Prostate gland (tissue), 2 donors: Measurements from ENCODE around the gene PSMA7. TPM values are rescaled to one million over a fixed set of nuclear protein-coding genes. Genes with fewer than 3 reads are reported as not detected.

Experiments
- DNase-seq: peaks from one replicate; pipeline ENCODE4 v3.0.0-alpha.2; 2019; ENCODE audit warnings: low spot score
- H3K27ac ChIP-seq, 2 donors: fragments of 200-600 bp; sonication (generic); 2 replicates each; pipeline ENCODE4 v1.5.1; 2017 to 2019
- H3K27me3 ChIP-seq: fragments of 200-600 bp; sonication (generic); replicated peaks from 2 replicates; pipeline ENCODE4 v1.5.1; 2019; ENCODE audit not compliant: insufficient read depth
- H3K36me3 ChIP-seq, 2 donors: fragments of 200-600 bp; sonication (generic); 1 replicate in 1 of 2; 2 replicates in 1 of 2; pipeline versions ENCODE4 v1.5.1 to v1.8.1; 2017 to 2019
- H3K4me1 ChIP-seq: fragments of 200-600 bp; sonication (generic); replicated peaks from 2 replicates; pipeline ENCODE4 v1.5.1; 2019
- H3K4me3 ChIP-seq, 2 donors: fragments of 200-600 bp; sonication (generic); 2 replicates each; pipeline ENCODE4 v1.5.1; 2017 to 2019
- H3K9me3 ChIP-seq: fragments of 200-600 bp; sonication (generic); 2 replicates; pipeline ENCODE4 v1.5.1; 2017
- CTCF ChIP-seq, 4 experiments: fragments of 200-600 bp in 2 of 4; fragments of 450-650 bp in 2 of 4; sonication (generic) in 2 of 4; IDR thresholded peaks; 1 replicate in 3 of 4; 2 replicates in 1 of 4; pipeline ENCODE4 v1.5.1; 2016 to 2019; ENCODE audit warnings: antibody characterized with exemption in 4 of 4, mild to moderate bottlenecking in 2 of 4, moderate library complexity in 2 of 4
- POLR2A ChIP-seq: fragments of 450-650 bp; IDR thresholded peaks from one replicate; pipeline ENCODE4 v1.6.1; 2016; ENCODE audit warnings: antibody characterized with exemption, mild to moderate bottlenecking
- POLR2AphosphoS5 ChIP-seq: sonication (generic); formaldehyde crosslinking; IDR thresholded peaks from one replicate; pipeline ENCODE4 v1.6.1; 2017; ENCODE audit warnings: antibody characterized with exemption
- WGBS: methylation state at CpG from one replicate; pipeline ENCODE4 v1.1.5; 2018; 5-methylcytosine and 5-hydroxymethylcytosine counted together
- intact Hi-C: fragments of 100-400 bp; cut with DNase I; formaldehyde crosslinking; loops from one replicate; pipeline ENCODE4 v1.14.2; 2022
- total RNA-seq, 2 donors: library from RNA; depleted of rRNA; stranded (reverse); fragments of >200 nt; gene quantifications; one replicate each; pipeline ENCODE4 v1.1.0, GENCODE V29; 2016

Gene PSMA7
- total RNA-seq, 2 donors from 2014 or later, result 176 to 250 TPM

GRCh38 chr20:62097881-62098407, 45.2 kb downstream of the PSMA7 start:
- H3K4me3 ChIP-seq, result no peak overlapping the region
- WGBS, result 80% methylated on average over 16 of the region's 16 CpGs
- intact Hi-C loops, result no loop called here
- H3K9me3 ChIP-seq, result no peaks in the 10 kb centered on the region
- H3K36me3 ChIP-seq, result no peaks in the 10 kb centered on the region
- H3K4me1 ChIP-seq, result no peaks in the 10 kb centered on the region
- H3K27ac ChIP-seq, result no peak overlapping the region
- no peaks in the 10 kb centered on the region for H3K27me3 ChIP-seq
- DNase-seq, result no peak
- TF ChIP-seq CTCF (IDR thresholded peaks at IDR 0.05), result no peak
- TF ChIP-seq POLR2A, result no peak
- no peak for TF ChIP-seq POLR2AphosphoS5

GRCh38 chr20:62096421-62097380, 46.5 kb downstream of the PSMA7 start:
- Histone ChIP-seq H3K9me3 (no peaks in the 10 kb centered on the region), H3K4me1 (no peaks in the 10 kb centered on the region), H3K27me3 (no peaks in the 10 kb centered on the region), H3K4me3 (no peak overlapping the region), H3K36me3 (no peaks in the 10 kb centered on the region), H3K27ac (no peak overlapping the region)
- intact Hi-C loops, result no loop called here
- no peak for DNase-seq
- 84% methylated on average over 30 of the region's 30 CpGs for WGBS
- no peak for TF ChIP-seq CTCF (IDR thresholded peaks at IDR 0.05)
- TF ChIP-seq POLR2AphosphoS5, result no peak
- no peak for TF ChIP-seq POLR2A

- no peak for DNase-seq
- Histone ChIP-seq H3K27ac (no peak overlapping the region), H3K36me3 (no peaks in the 10 kb centered on the region), H3K9me3 (no peaks in the 10 kb centered on the region), H3K27me3 (no peaks in the 10 kb centered on the region), H3K4me1 (no peaks in the 10 kb centered on the region), H3K4me3 (no peak overlapping the region)
- WGBS, result 37% methylated on average over 3 of the region's 3 CpGs
- TF ChIP-seq CTCF (IDR thresholded peaks at IDR 0.05) (no peak), POLR2A (no peak), POLR2AphosphoS5 (no peak)
- intact Hi-C loops, result no loop called here
Measured at GRCh38 chr20:62089393-62089792, 53.8 kb downstream of the PSMA7 start.

GRCh38 chr20:62088258-62089127, 54.7 kb downstream of the PSMA7 start:
- no peaks in the 10 kb centered on the region for H3K9me3 ChIP-seq
- no peaks in the 10 kb centered on the region for H3K36me3 ChIP-seq
- 53% methylated on average over 15 of the region's 15 CpGs for WGBS
- intact Hi-C loops, result no loop called here
- no peaks in the 10 kb centered on the region for H3K27me3 ChIP-seq
- H3K4me3 ChIP-seq, result no peak overlapping the region
- DNase-seq, result no peak
- no peaks in the 10 kb centered on the region for H3K4me1 ChIP-seq
- TF ChIP-seq CTCF (IDR thresholded peaks at IDR 0.05) (no peak), POLR2AphosphoS5 (no peak), POLR2A (no peak)
- no peak overlapping the region for H3K27ac ChIP-seq
